ENCODE measurements around the gene ATP8B3.

Gene ATP8B3, protein sequence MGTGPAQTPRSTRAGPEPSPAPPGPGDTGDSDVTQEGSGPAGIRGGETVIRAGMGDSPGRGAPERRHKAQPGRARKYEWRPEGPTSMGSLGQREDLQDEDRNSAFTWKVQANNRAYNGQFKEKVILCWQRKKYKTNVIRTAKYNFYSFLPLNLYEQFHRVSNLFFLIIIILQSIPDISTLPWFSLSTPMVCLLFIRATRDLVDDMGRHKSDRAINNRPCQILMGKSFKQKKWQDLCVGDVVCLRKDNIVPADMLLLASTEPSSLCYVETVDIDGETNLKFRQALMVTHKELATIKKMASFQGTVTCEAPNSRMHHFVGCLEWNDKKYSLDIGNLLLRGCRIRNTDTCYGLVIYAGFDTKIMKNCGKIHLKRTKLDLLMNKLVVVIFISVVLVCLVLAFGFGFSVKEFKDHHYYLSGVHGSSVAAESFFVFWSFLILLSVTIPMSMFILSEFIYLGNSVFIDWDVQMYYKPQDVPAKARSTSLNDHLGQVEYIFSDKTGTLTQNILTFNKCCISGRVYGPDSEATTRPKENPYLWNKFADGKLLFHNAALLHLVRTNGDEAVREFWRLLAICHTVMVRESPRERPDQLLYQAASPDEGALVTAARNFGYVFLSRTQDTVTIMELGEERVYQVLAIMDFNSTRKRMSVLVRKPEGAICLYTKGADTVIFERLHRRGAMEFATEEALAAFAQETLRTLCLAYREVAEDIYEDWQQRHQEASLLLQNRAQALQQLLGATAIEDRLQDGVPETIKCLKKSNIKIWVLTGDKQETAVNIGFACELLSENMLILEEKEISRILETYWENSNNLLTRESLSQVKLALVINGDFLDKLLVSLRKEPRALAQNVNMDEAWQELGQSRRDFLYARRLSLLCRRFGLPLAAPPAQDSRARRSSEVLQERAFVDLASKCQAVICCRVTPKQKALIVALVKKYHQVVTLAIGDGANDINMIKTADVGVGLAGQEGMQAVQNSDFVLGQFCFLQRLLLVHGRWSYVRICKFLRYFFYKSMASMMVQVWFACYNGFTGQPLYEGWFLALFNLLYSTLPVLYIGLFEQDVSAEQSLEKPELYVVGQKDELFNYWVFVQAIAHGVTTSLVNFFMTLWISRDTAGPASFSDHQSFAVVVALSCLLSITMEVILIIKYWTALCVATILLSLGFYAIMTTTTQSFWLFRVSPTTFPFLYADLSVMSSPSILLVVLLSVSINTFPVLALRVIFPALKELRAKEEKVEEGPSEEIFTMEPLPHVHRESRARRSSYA (N-terminal part only)

GRCh38 chr19:1811942-1812425, at the start of gene ATP8B3:
TSS of gene ATP8B3 (minus strand) at chr19:1812276. CDS start at chr19:1811736, 540 bp downstream.
- DNase-seq = no peak

- no peak for DNase-seq
These were observed 49.5 kb upstream of the ATP8B3 start for GRCh38 chr19:1861599-1862031.

- no peak for DNase-seq
These were observed 48.9 kb upstream of the ATP8B3 start for GRCh38 chr19:1860821-1861598.

DNA sequence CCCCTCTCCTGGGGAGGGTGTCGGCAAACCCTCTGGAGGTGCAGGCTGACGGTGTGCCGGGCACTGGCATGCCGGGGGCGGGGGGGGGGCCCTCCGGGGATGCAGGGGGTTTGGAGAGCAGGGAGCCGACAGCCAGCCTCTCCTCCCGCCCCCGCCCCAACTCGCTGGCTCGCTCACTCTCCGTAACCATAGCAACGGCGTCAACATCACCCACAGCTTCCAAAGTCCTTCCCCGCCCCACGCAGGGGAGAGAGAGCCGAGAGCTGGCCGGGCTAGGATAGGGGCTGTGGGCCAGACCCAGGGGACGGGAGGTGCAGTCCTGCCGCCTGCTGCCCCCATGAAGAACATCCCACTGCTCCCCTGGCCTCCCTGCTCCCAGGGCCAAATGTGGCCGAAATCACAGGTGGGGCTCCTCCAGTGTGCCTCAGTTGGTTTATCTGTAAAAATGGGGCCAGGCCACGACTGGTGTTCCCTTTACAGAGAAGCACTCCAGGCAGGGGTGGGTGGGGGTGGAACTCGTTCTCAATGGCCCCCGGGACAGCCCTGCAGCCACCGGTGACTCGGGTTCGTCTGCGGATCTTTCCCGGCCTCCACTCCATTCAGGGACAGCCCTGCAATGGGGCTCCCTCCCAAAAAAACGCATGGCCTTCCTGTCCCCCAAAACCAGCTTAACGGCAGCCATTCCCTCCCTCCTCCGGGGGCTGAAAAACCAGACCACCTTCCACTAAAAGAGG, 48.1 kb upstream of the ATP8B3 start:
- DNase-seq = no peak

- no peak for DNase-seq
These were observed 47.3 kb upstream of the ATP8B3 start for GRCh38 chr19:1859331-1859781.

- no peak for DNase-seq
These were observed 46.5 kb upstream of the ATP8B3 start for GRCh38 chr19:1858412-1859081.

DNA sequence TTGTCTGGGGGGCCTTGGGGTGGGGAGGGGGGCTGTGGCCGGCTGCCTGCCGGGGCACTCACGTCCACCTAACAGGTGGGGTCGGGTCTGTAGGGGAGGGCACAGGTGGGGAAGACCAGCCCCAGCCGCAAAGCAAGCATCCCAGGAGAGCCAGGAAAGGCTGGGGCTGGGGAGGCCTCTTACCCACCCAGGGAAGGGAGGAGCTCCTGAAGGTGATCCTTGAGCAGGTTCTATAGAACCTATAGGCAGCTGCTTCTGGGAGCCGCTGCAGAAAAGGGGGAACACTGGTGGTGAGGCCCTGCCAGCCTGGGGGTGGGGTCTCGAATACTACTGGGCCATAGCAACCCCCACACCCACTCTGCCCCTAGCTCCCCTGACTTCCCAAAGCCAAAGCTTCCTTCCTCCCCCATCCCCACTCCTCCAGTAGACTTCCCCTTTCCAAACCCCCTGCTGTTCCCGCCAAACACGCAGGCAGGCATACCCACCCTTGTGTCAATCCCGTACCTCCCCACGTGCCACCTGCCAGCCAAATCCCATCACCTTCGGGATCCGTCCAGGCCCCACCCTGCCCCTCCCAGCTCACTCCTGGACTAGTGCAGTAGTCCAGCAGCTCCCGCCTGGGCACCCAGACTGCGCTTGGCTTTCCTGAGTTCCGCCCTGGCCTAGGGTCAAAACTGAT, 45.7 kb upstream of the ATP8B3 start:
- peak; percentile 73 for DNase-seq

GRCh38 chr19:1856698-1857603, 44.9 kb upstream of the ATP8B3 start:
- DNase-seq = peak; percentile 80

- no peak for DNase-seq
These were observed 44.2 kb upstream of the ATP8B3 start for GRCh38 chr19:1856345-1856697.

GRCh38 chr19:1855828-1856255, 43.8 kb upstream of the ATP8B3 start:
- no peak for DNase-seq

GRCh38 chr19:1855040-1855827, 43.2 kb upstream of the ATP8B3 start:
- DNase-seq = peak; percentile 91

- DNase-seq = no peak
These were observed 42.5 kb upstream of the ATP8B3 start for GRCh38 chr19:1854542-1855039.

DNA sequence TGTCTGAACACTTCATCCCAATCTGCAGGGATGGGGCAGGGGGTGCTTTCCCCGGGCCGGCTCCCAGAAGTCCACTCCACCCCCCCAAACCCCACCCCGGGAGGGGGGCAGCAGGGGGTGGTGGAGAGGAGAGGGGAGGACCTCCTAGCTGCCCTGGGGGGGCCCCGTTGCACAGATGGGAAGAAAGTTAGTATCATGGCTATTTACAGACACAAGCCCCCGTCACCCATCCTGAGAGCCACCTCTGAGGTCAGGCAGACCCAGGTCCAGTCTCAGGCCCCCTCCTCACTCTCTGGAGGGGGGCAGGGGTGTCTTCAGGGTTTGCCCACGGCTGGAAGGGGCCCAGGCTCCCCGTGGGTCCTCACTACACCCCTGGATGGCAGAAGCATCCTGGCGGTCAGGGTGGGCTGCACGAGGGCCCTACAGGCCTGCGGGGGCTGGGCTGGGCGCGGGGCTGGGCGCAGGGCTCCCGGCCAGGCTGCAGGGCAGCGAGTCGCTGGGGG, 42.0 kb upstream of the ATP8B3 start:
- DNase-seq = no peak

- DNase-seq = peak; percentile 80
These were observed 41.4 kb upstream of the ATP8B3 start for GRCh38 chr19:1853295-1854038.

DNA sequence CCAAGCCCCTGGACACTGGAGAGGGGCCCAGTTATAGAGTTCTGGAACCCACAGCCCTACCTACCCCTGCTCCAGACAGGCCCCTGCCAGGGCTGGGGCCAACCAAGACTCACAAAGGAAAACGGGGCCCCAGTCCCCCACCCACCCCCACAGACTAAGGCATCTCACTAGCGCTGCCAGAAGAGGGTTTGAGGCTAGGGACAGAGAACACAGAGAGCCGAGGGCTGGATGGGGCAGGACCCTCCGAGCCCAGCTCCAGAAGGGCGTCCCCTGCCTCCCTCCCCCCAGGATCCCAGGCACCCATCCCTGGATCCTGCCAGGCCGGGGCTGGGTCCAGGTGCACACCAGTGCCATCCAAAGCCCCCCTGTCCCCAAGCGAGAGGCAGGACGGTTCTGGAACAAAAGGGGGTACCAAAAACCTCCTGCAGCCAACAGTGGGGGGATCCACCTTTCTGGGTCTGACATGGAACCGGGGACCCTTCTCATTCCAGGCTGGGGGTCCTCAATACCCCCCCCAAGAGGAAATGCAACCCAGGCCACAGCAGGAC, 40.6 kb upstream of the ATP8B3 start:
- DNase-seq = no peak
